HEK293 (cell line): ENCODE measurements around the gene HIF1A.
A peak's percentile ranks its signal among the peaks of the same experiment; 100 is the strongest.

ENCODE experiments used
- CTCF ChIA-PET: fragments of 350-600 bp; formaldehyde crosslinking; extraction: SDS; loops from one replicate; lab custom pipeline; 2021; ENCODE audit warnings: antibody characterized with exemption; lab: Yijun Ruan, JAX
- POLR2A ChIA-PET: fragments of 300-600 bp; formaldehyde crosslinking; extraction: SDS; loops from one replicate; lab custom pipeline; 2020; ENCODE audit warnings: antibody characterized with exemption, inconsistent platforms; lab: Yijun Ruan, JAX
- H3K27ac ChIP-seq: fragments of 200-500 bp; sonication (Bioruptor generic); 2 replicates; pipeline ENCODE4 v1.5.1; 2014; ENCODE audit warnings: low read depth, low read length, control low read depth, inconsistent platforms; ENCODE audit errors: extremely low read depth
- H3K36me3 ChIP-seq, 2 experiments: fragments of 200-500 bp in 1 of 2; sonication (Bioruptor generic) in 1 of 2; 1 replicate in 1 of 2; 2 replicates in 1 of 2; pipeline ENCODE4 v1.5.1; 2014 to 2017; ENCODE audit warnings: inconsistent platforms in 2 of 2, low read length in 2 of 2; ENCODE audit not compliant: control insufficient read depth in 2 of 2, insufficient read depth in 1 of 2
- H3K4me1 ChIP-seq: fragments of 200-500 bp; sonication (Bioruptor generic); 2 replicates; pipeline ENCODE4 v1.5.1; 2014; ENCODE audit warnings: mild to moderate bottlenecking, low read length, inconsistent platforms; ENCODE audit not compliant: control insufficient read depth, insufficient read depth
- H3K4me3 ChIP-seq: 2 replicates; pipeline ENCODE4 v1.5.1; 2011; ENCODE audit warnings: low read depth, mild to moderate bottlenecking, control low read depth, low read length, moderate library complexity
- H3K9me3 ChIP-seq: fragments of 200-500 bp; sonication (Bioruptor generic); 2 replicates; pipeline ENCODE4 v1.5.1; 2014; ENCODE audit warnings: low read depth, low read length, inconsistent platforms; ENCODE audit not compliant: control insufficient read depth, insufficient read depth
- EGR2 ChIP-seq: fragments of 450-650 bp; formaldehyde crosslinking; IDR thresholded peaks from 2 replicates; pipeline ENCODE4 v1.5.1; 2016; ENCODE audit warnings: low read depth, missing biosample characterization, missing genetic modification characterization
- GLIS1 ChIP-seq: fragments of 450-650 bp; formaldehyde crosslinking; IDR thresholded peaks from 2 replicates; pipeline ENCODE4 v1.5.1; 2016; ENCODE audit warnings: missing biosample characterization, missing genetic modification characterization
- IKZF3 ChIP-seq: fragments of 450-650 bp; IDR thresholded peaks from 2 replicates; pipeline ENCODE4 v1.5.0; 2018; ENCODE audit warnings: missing biosample characterization, mild to moderate bottlenecking, missing genetic modification characterization, moderate library complexity
- KLF1 ChIP-seq: fragments of 450-650 bp; formaldehyde crosslinking; IDR thresholded peaks from 2 replicates; pipeline ENCODE4 v1.5.1; 2016; ENCODE audit warnings: missing biosample characterization, missing genetic modification characterization
- KLF7 ChIP-seq: fragments of 450-650 bp; formaldehyde crosslinking; IDR thresholded peaks from 2 replicates; pipeline ENCODE4 v1.5.1; 2016; ENCODE audit warnings: missing biosample characterization, missing genetic modification characterization, borderline replicate concordance
- KLF8 ChIP-seq: fragments of 450-650 bp; formaldehyde crosslinking; IDR thresholded peaks from 2 replicates; pipeline ENCODE4 v1.5.1; 2016; ENCODE audit warnings: missing biosample characterization, missing genetic modification characterization
- OSR2 ChIP-seq: fragments of 450-650 bp; formaldehyde crosslinking; IDR thresholded peaks from 2 replicates; pipeline ENCODE4 v1.5.1; 2016; ENCODE audit warnings: missing biosample characterization, missing genetic modification characterization
- PRDM10 ChIP-seq: fragments of 450-650 bp; formaldehyde crosslinking; IDR thresholded peaks from 2 replicates; pipeline ENCODE4 v1.5.1; 2016; ENCODE audit warnings: missing biosample characterization, missing genetic modification characterization
- SALL2 ChIP-seq: fragments of 450-650 bp; formaldehyde crosslinking; IDR thresholded peaks from 2 replicates; pipeline ENCODE4 v1.5.0; 2017; ENCODE audit warnings: missing biosample characterization, mild to moderate bottlenecking, missing genetic modification characterization, borderline replicate concordance
- ZBTB20 ChIP-seq: fragments of 450-650 bp; formaldehyde crosslinking; IDR thresholded peaks from 2 replicates; pipeline ENCODE4 v1.5.1; 2016; ENCODE audit warnings: missing biosample characterization, missing genetic modification characterization
- ZBTB44 ChIP-seq: fragments of 450-650 bp; IDR thresholded peaks from 2 replicates; pipeline ENCODE4 v1.5.1; 2018; ENCODE audit warnings: missing biosample characterization, mild to moderate bottlenecking, missing genetic modification characterization
- ZEB2 ChIP-seq: fragments of 450-650 bp; formaldehyde crosslinking; IDR thresholded peaks from 2 replicates; pipeline ENCODE4 v1.5.1; 2016; ENCODE audit warnings: missing biosample characterization, missing genetic modification characterization
- ZFP41 ChIP-seq: fragments of 450-650 bp; formaldehyde crosslinking; IDR thresholded peaks from 2 replicates; pipeline ENCODE4 v1.5.1; 2016; ENCODE audit warnings: missing biosample characterization, missing genetic modification characterization, borderline replicate concordance
- ZIC2 ChIP-seq: fragments of 450-650 bp; formaldehyde crosslinking; IDR thresholded peaks from 2 replicates; pipeline ENCODE4 v1.5.1; 2016; ENCODE audit warnings: missing biosample characterization, missing genetic modification characterization
- ZNF133 ChIP-seq: fragments of 450-650 bp; formaldehyde crosslinking; IDR thresholded peaks from 2 replicates; pipeline ENCODE4 v1.5.1; 2016; ENCODE audit warnings: missing biosample characterization, missing genetic modification characterization
- ZNF18 ChIP-seq: fragments of 450-650 bp; formaldehyde crosslinking; IDR thresholded peaks from 2 replicates; pipeline ENCODE4 v1.5.1; 2016; ENCODE audit warnings: missing biosample characterization, missing genetic modification characterization
- ZNF26 ChIP-seq: fragments of 450-650 bp; formaldehyde crosslinking; IDR thresholded peaks from 2 replicates; pipeline ENCODE4 v1.5.1; 2016; ENCODE audit warnings: missing biosample characterization, missing genetic modification characterization
- ZNF366 ChIP-seq: fragments of 450-650 bp; formaldehyde crosslinking; conservative IDR thresholded peaks from 2 replicates; pipeline ENCODE4 v1.5.1; 2016; ENCODE audit warnings: missing biosample characterization, missing genetic modification characterization
- ZNF423 ChIP-seq: fragments of 450-650 bp; formaldehyde crosslinking; IDR thresholded peaks from 2 replicates; pipeline ENCODE4 v1.5.1; 2016; ENCODE audit warnings: missing biosample characterization, missing genetic modification characterization
- ZNF600 ChIP-seq: fragments of 450-650 bp; formaldehyde crosslinking; IDR thresholded peaks from 2 replicates; pipeline ENCODE4 v1.5.1; 2016; ENCODE audit warnings: missing biosample characterization, missing genetic modification characterization
- ZNF785 ChIP-seq: fragments of 450-650 bp; formaldehyde crosslinking; IDR thresholded peaks from 2 replicates; pipeline ENCODE4 v1.5.1; 2016; ENCODE audit warnings: missing biosample characterization, missing genetic modification characterization
- TF ChIP-seq, protein P1 (sequence below): fragments of 450-650 bp; formaldehyde crosslinking; IDR thresholded peaks from 2 replicates; pipeline ENCODE4; 2016; ENCODE audit warnings: missing biosample characterization, missing genetic modification characterization
- TF ChIP-seq, protein P2 (sequence below): fragments of 450-650 bp; formaldehyde crosslinking; optimal IDR thresholded peaks from 2 replicates; pipeline ENCODE3; 2016; ENCODE audit warnings: missing biosample characterization, mild to moderate bottlenecking, missing genetic modification characterization
- TF ChIP-seq, protein P3 (sequence below): fragments of 450-650 bp; formaldehyde crosslinking; IDR thresholded peaks from 2 replicates; pipeline ENCODE4 v1.5.1; 2017; ENCODE audit warnings: missing biosample characterization, mild to moderate bottlenecking, missing genetic modification characterization, moderate library complexity

HIF1A gene

GRCh38 chr14:61750708-61751474, 55.6 kb downstream of the HIF1A start:
- ChIA-PET CTCF (interaction anchor here (0.5 to 1.4 kb wide), 4 partner anchors 63 to 285 kb away, joined by 3 to 4 read pairs (median 3); no protein-coding TSS in a partner anchor), POLR2A (interaction anchor here (7.3 kb wide), 1 partner anchor 12 kb away, joined by 56 read pairs; the partner anchor contains the start of gene SNAPC1)
- Histone ChIP-seq H3K27ac (peak overlapping the region; percentile 47; the same call in 1 of the 2 replicates), H3K4me3 (peak overlapping the region; percentile 49), H3K36me3 (peaks cover 18 to 27% of the 10 kb centered on the region in 2 experiments), H3K4me1 (peaks cover 26% of the 10 kb centered on the region), H3K9me3 (no peaks in the 10 kb centered on the region)
- TF ChIP-seq IKZF3 (peak; percentile 74; the same call in 1 of the 2 replicates), ZEB2 (tag by site-specific recombination) (0 out of 2 replicates have a peak, but pooled peaks have one; percentile 39), KLF7 (0 out of 2 replicates have a peak, but pooled peaks have one; percentile 29), ZNF366 (tag by site-specific recombination) (0 out of 2 replicates have a peak, but pooled peaks have one; percentile 21), ZBTB44 (tag by site-specific recombination) (0 out of 2 replicates have a peak, but pooled peaks have one; percentile 19), ZNF785 (tag by site-specific recombination) (no peak), ZNF26 (tag by site-specific recombination) (no peak), ZNF600 (tag by site-specific recombination) (no peak; the same call in 1 of the 2 replicates), KLF8 (tag by site-specific recombination) (peak; percentile 66), ZFP41 (tag by site-specific recombination) (no peak), ZIC2 (tag by site-specific recombination) (peak; percentile 92), ZNF18 (tag by site-specific recombination) (peak; percentile 57; the same call in 1 of the 2 replicates), OSR2 (tag by site-specific recombination) (peak; percentile 50), SALL2 (tag by site-specific recombination) (no peak), EGR2 (peak; percentile 81), ZNF133 (tag by site-specific recombination) (no peak), ZBTB20 (peak; percentile 95), ZNF423 (tag by site-specific recombination) (peak; percentile 31), KLF1 (tag by site-specific recombination) (peak; percentile 63), GLIS1 (peak; percentile 98), PRDM10 (0 out of 2 replicates have a peak, but pooled peaks have one; percentile 28)
- TF ChIP-seq, protein P1, sequence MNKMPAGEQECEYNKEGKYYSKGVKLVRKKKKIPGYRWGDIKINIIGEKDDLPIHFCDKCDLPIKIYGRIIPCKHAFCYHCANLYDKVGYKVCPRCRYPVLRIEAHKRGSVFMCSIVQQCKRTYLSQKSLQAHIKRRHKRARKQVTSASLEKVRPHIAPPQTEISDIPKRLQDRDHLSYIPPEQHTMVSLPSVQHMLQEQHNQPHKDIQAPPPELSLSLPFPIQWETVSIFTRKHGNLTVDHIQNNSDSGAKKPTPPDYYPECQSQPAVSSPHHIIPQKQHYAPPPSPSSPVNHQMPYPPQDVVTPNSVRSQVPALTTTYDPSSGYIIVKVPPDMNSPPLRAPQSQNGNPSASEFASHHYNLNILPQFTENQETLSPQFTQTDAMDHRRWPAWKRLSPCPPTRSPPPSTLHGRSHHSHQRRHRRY (tag by site-specific recombination), result no peak
- TF ChIP-seq, protein P2, sequence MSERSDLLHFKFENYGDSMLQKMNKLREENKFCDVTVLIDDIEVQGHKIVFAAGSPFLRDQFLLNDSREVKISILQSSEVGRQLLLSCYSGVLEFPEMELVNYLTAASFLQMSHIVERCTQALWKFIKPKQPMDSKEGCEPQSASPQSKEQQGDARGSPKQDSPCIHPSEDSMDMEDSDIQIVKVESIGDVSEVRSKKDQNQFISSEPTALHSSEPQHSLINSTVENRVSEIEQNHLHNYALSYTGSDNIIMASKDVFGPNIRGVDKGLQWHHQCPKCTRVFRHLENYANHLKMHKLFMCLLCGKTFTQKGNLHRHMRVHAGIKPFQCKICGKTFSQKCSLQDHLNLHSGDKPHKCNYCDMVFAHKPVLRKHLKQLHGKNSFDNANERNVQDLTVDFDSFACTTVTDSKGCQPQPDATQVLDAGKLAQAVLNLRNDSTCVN, result peak; percentile 85
- TF ChIP-seq, protein P3, sequence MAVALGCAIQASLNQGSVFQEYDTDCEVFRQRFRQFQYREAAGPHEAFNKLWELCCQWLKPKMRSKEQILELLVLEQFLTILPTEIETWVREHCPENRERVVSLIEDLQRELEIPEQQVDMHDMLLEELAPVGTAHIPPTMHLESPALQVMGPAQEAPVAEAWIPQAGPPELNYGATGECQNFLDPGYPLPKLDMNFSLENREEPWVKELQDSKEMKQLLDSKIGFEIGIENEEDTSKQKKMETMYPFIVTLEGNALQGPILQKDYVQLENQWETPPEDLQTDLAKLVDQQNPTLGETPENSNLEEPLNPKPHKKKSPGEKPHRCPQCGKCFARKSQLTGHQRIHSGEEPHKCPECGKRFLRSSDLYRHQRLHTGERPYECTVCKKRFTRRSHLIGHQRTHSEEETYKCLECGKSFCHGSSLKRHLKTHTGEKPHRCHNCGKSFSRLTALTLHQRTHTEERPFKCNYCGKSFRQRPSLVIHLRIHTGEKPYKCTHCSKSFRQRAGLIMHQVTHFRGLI, result peak; percentile 86
